ENCODE measurements around the gene TRPM4.
A peak's percentile ranks its signal among the peaks of the same experiment; 100 is the strongest.

The TRPM4 gene

GRCh38 chr19:49133621-49134454 is 23.8 kb upstream of the TRPM4 start:
- H3K79me2 ChIP-seq (ENCODE audit: insufficient read depth, low read length), result peaks cover 6% of the 10 kb centered on the region
- no peak overlapping the region for H3K4me2 ChIP-seq (ENCODE audit: insufficient read depth, low read length)
- no peak overlapping the region for H3K4me3 ChIP-seq (ENCODE audit: low read depth in 1 of 2, low read length in 2 of 2)
- no peaks in the 10 kb centered on the region for H3K27me3 ChIP-seq (ENCODE audit: insufficient read depth, low read length, poor library complexity)
- H4K20me1 ChIP-seq (ENCODE audit: insufficient read depth, low read length), result peaks cover 3% of the 10 kb centered on the region; the same call in 1 of the 2 replicates
- H3K9me3 ChIP-seq (ENCODE audit: insufficient read depth, low read length, severe bottlenecking), result no peaks in the 10 kb centered on the region
- no peak overlapping the region for H2AFZ ChIP-seq (ENCODE audit: low read depth, low read length)
- H3K27ac ChIP-seq (ENCODE audit: low read length), result no peak overlapping the region
- H3K9ac ChIP-seq (ENCODE audit: low read depth, low read length), result no peak overlapping the region
- ATAC-seq (ENCODE audit: insufficient read depth, low read depth) (peak; percentile 35; the same call in 1 of the 3 replicates), DNase-seq (peak; percentile 20)
- H3K4me1 ChIP-seq (ENCODE audit: insufficient read depth, low read length), result peaks cover 9% of the 10 kb centered on the region
- no peak for TF ChIP-seq EZH2 (IDR thresholded peaks at IDR 0.05; ENCODE audit: borderline replicate concordance, low read depth, low read length, severe bottlenecking)
- TF ChIP-seq, protein P1, sequence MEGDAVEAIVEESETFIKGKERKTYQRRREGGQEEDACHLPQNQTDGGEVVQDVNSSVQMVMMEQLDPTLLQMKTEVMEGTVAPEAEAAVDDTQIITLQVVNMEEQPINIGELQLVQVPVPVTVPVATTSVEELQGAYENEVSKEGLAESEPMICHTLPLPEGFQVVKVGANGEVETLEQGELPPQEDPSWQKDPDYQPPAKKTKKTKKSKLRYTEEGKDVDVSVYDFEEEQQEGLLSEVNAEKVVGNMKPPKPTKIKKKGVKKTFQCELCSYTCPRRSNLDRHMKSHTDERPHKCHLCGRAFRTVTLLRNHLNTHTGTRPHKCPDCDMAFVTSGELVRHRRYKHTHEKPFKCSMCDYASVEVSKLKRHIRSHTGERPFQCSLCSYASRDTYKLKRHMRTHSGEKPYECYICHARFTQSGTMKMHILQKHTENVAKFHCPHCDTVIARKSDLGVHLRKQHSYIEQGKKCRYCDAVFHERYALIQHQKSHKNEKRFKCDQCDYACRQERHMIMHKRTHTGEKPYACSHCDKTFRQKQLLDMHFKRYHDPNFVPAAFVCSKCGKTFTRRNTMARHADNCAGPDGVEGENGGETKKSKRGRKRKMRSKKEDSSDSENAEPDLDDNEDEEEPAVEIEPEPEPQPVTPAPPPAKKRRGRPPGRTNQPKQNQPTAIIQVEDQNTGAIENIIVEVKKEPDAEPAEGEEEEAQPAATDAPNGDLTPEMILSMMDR (IDR thresholded peaks at IDR 0.05; ENCODE audit: borderline replicate concordance, extremely low read depth, low read length, poor library complexity, severe bottlenecking), result no peak
- peaks cover 49% of the 10 kb centered on the region for H3K36me3 ChIP-seq (ENCODE audit: insufficient read depth, low read length)

GRCh38 chr19:49135686-49136085 is 21.9 kb upstream of the TRPM4 start:
- Histone ChIP-seq H3K9ac (ENCODE audit: low read depth, low read length) (no peak overlapping the region), H4K20me1 (ENCODE audit: insufficient read depth, low read length) (peaks cover 3% of the 10 kb centered on the region; the same call in 1 of the 2 replicates)
- TF ChIP-seq, protein P1 (IDR thresholded peaks at IDR 0.05; ENCODE audit: borderline replicate concordance, extremely low read depth, low read length, poor library complexity, severe bottlenecking), result no peak
- TF ChIP-seq EZH2 (IDR thresholded peaks at IDR 0.05; ENCODE audit: borderline replicate concordance, low read depth, low read length, severe bottlenecking), result no peak

DNA sequence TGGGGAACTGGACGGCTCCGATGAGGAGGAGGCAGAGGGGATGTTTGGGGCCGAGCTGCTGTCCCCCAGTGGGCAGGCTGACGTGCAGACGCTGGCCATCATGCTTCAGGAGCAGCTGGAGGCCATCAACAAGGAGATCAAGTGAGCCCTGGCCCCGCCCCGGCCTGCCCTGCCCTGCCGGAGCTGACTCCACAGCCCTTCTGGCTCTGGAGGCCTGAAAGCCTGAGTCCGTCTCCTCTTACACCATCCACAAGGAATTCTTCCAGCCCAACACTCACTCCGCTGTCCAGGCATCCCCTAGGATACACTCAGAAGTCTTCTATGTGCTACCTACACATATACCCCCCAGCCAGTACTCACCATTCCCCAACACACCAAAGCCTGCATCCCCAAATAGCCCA is 20.8 kb upstream of the TRPM4 start:
- no peaks in the 10 kb centered on the region for H3K9me3 ChIP-seq (ENCODE audit: insufficient read depth, low read length, severe bottlenecking)
- ATAC-seq (ENCODE audit: insufficient read depth, low read depth) (no peak), DNase-seq (no peak)
- no peak overlapping the region for H3K4me2 ChIP-seq (ENCODE audit: insufficient read depth, low read length)
- H3K36me3 ChIP-seq (ENCODE audit: insufficient read depth, low read length), result peaks cover 39% of the 10 kb centered on the region
- H3K27ac ChIP-seq (ENCODE audit: low read length), result no peak overlapping the region
- no peak overlapping the region for H3K9ac ChIP-seq (ENCODE audit: low read depth, low read length)
- no peak for TF ChIP-seq EZH2 (IDR thresholded peaks at IDR 0.05; ENCODE audit: borderline replicate concordance, low read depth, low read length, severe bottlenecking)
- TF ChIP-seq, protein P1 (IDR thresholded peaks at IDR 0.05; ENCODE audit: borderline replicate concordance, extremely low read depth, low read length, poor library complexity, severe bottlenecking), result no peak
- H3K4me3 ChIP-seq (ENCODE audit: low read depth in 1 of 2, low read length in 2 of 2), result no peak overlapping the region
- no peaks in the 10 kb centered on the region for H3K4me1 ChIP-seq (ENCODE audit: insufficient read depth, low read length)
- no peaks in the 10 kb centered on the region for H3K27me3 ChIP-seq (ENCODE audit: insufficient read depth, low read length, poor library complexity)
- H2AFZ ChIP-seq (ENCODE audit: low read depth, low read length), result no peak overlapping the region
- peaks cover 3% of the 10 kb centered on the region; the same call in 1 of the 2 replicates for H4K20me1 ChIP-seq (ENCODE audit: insufficient read depth, low read length)
- no peaks in the 10 kb centered on the region for H3K79me2 ChIP-seq (ENCODE audit: insufficient read depth, low read length)

More at GRCh38 chr19:49135686-49136085, 21.9 kb upstream of the TRPM4 start:
- no peaks in the 10 kb centered on the region for H3K79me2 ChIP-seq (ENCODE audit: insufficient read depth, low read length)
- peaks cover 39% of the 10 kb centered on the region for H3K36me3 ChIP-seq (ENCODE audit: insufficient read depth, low read length)
- H3K9me3 ChIP-seq (ENCODE audit: insufficient read depth, low read length, severe bottlenecking), result no peaks in the 10 kb centered on the region
- no peak overlapping the region for H3K27ac ChIP-seq (ENCODE audit: low read length)
- H3K4me1 ChIP-seq (ENCODE audit: insufficient read depth, low read length), result no peaks in the 10 kb centered on the region
- H2AFZ ChIP-seq (ENCODE audit: low read depth, low read length), result no peak overlapping the region
- no peak overlapping the region for H3K4me3 ChIP-seq (ENCODE audit: low read depth in 1 of 2, low read length in 2 of 2)
- ATAC-seq (ENCODE audit: insufficient read depth, low read depth) (no peak), DNase-seq (no peak)
- no peaks in the 10 kb centered on the region for H3K27me3 ChIP-seq (ENCODE audit: insufficient read depth, low read length, poor library complexity)
- H3K4me2 ChIP-seq (ENCODE audit: insufficient read depth, low read length), result no peak overlapping the region

Data from DND-41 (cell line).